ENCODE data around the gene B4GALT6. TPM values are rescaled to one million over a fixed set of nuclear protein-coding genes. Genes with fewer than 3 reads are reported as not detected.

The B4GALT6 gene
- total and polyA plus RNA-seq, 9 of the 15 experiments (the other 6 are each of a cell fraction or from before 2014, with no cell fraction given): 0.03 to 0.27 (median 0.08) TPM

- peak; percentile 80 for TF ChIP-seq ZBTB40 (IDR thresholded peaks at IDR 0.05)
- no peak for TF ChIP-seq ZBTB40 (CRISPR knock-in tag; IDR thresholded peaks at IDR 0.05)
- no peak for TF ChIP-seq ZSCAN29 (IDR thresholded peaks at IDR 0.05)
Measured at GRCh38 chr18:31659576-31660177, 24.7 kb downstream of the B4GALT6 start (continued).
